GM12892 (cell line): ENCODE measurements around the gene KPNA1.

ENCODE experiments used
- DNase-seq: peaks from one replicate; pipeline ENCODE4 v3.0.0; 2011; ENCODE audit not compliant: insufficient read length
- FAIRE-seq: peaks from 2 replicates; lab custom pipeline; 2011; peaks lifted over from hg19 to GRCh38; lab: Jason Lieb, UNC
- POLR2A ChIP-seq: IDR thresholded peaks from 2 replicates; pipeline ENCODE4 v1.6.1; 2011; ENCODE audit warnings: low read depth, low read length, control low read depth
- POLR2AphosphoS5 ChIP-seq: IDR thresholded peaks from 2 replicates; pipeline ENCODE4 v1.6.1; 2011; ENCODE audit warnings: low read depth, low read length, control low read depth
- TAF1 ChIP-seq: IDR thresholded peaks from 2 replicates; pipeline ENCODE4 v1.6.1; 2011; ENCODE audit warnings: low read depth, mild to moderate bottlenecking, control low read depth, low read length, borderline replicate concordance

The KPNA1 gene

GRCh38 chr3:122548076-122548475 lies 33.3 kb upstream of the KPNA1 start:
- TF ChIP-seq POLR2A (no peak), POLR2AphosphoS5 (no peak), TAF1 (no peak)
- no peak for FAIRE-seq

GRCh38 chr3:122546151-122546550 lies 31.4 kb upstream of the KPNA1 start:
- DNase-seq = no peak
- FAIRE-seq = no peak
- TF ChIP-seq TAF1 = no peak
- no peak for TF ChIP-seq POLR2AphosphoS5

More at GRCh38 chr3:122548076-122548475, 33.3 kb upstream of the KPNA1 start:
- no peak for DNase-seq

GRCh38 chr3:122538956-122539490 lies 24.3 kb upstream of the KPNA1 start:
- FAIRE-seq = no peak
- TF ChIP-seq POLR2A (no peak), POLR2AphosphoS5 (no peak), TAF1 (no peak)
- DNase-seq = no peak

- TF ChIP-seq POLR2AphosphoS5 = no peak
- no peak for TF ChIP-seq POLR2A
- TF ChIP-seq TAF1 = no peak
- FAIRE-seq (no peak), DNase-seq (no peak)
These were observed 21.9 kb upstream of the KPNA1 start for GRCh38 chr3:122536632-122537001.

GRCh38 chr3:122535964-122536631 lies 21.4 kb upstream of the KPNA1 start:
- no peak for TF ChIP-seq POLR2AphosphoS5
- TF ChIP-seq TAF1 = no peak
- DNase-seq (no peak), FAIRE-seq (no peak)

GRCh38 chr3:122533931-122534334 lies 19.2 kb upstream of the KPNA1 start:
- TF ChIP-seq TAF1 (no peak), POLR2AphosphoS5 (no peak), POLR2A (no peak)
- peak; percentile 95 for FAIRE-seq
- DNase-seq = peak; percentile 42

GRCh38 chr3:122533480-122533879 lies 18.7 kb upstream of the KPNA1 start:
- TF ChIP-seq TAF1 (no peak), POLR2A (no peak), POLR2AphosphoS5 (no peak)
- FAIRE-seq = no peak
- no peak for DNase-seq

GRCh38 chr3:122530164-122530563 lies 15.4 kb upstream of the KPNA1 start:
- TF ChIP-seq TAF1 = no peak
- TF ChIP-seq POLR2A = no peak
- no peak for TF ChIP-seq POLR2AphosphoS5
- FAIRE-seq = no peak
- DNase-seq = no peak

GRCh38 chr3:122523317-122523716 lies 8.6 kb upstream of the KPNA1 start:
- FAIRE-seq = no peak
- no peak for DNase-seq
- no peak for TF ChIP-seq POLR2A
- TF ChIP-seq POLR2AphosphoS5 = no peak
- no peak for TF ChIP-seq TAF1

GRCh38 chr3:122520861-122521260 lies 6.1 kb upstream of the KPNA1 start:
- TF ChIP-seq TAF1 = no peak
- TF ChIP-seq POLR2A = no peak
- no peak for TF ChIP-seq POLR2AphosphoS5
- no peak for FAIRE-seq
- no peak for DNase-seq

- DNase-seq (no peak), FAIRE-seq (no peak)
- TF ChIP-seq TAF1 (no peak), POLR2A (no peak), POLR2AphosphoS5 (no peak)
These were observed 5.0 kb upstream of the KPNA1 start for GRCh38 chr3:122519693-122520092.

- no peak for TF ChIP-seq TAF1
- TF ChIP-seq POLR2A = no peak
- no peak for TF ChIP-seq POLR2AphosphoS5
- FAIRE-seq (no peak), DNase-seq (no peak)
These were observed 2.2 kb upstream of the KPNA1 start for GRCh38 chr3:122516846-122517360.

- TF ChIP-seq TAF1 (no peak), POLR2A (no peak), POLR2AphosphoS5 (no peak)
- DNase-seq (no peak), FAIRE-seq (no peak)
These were observed 1.1 kb upstream of the KPNA1 start for GRCh38 chr3:122515870-122516269.

- FAIRE-seq = no peak
- no peak for DNase-seq
- TF ChIP-seq TAF1 (no peak), POLR2AphosphoS5 (no peak), POLR2A (no peak)
These were observed 305 bp upstream of the KPNA1 start for GRCh38 chr3:122515020-122515468.
